ENCODE data around the gene SLC66A2.

- no peak for TF ChIP-seq CTCF (IDR thresholded peaks at IDR 0.05)
- TF ChIP-seq EZH2 (IDR thresholded peaks at IDR 0.05; ENCODE audit: borderline replicate concordance, insufficient read depth, low read depth, low read length, poor library complexity, severe bottlenecking) = no peak
Measured at GRCh38 chr18:79917853-79918614, 33.4 kb downstream of the SLC66A2 start.

Measured in B cell (primary cell).